ENCODE results near the gene MBNL1.

Gene MBNL1

GRCh38 chr3:152499791-152500385 is 231.2 kb downstream of the MBNL1 start:
- no peak for DNase-seq

DNA sequence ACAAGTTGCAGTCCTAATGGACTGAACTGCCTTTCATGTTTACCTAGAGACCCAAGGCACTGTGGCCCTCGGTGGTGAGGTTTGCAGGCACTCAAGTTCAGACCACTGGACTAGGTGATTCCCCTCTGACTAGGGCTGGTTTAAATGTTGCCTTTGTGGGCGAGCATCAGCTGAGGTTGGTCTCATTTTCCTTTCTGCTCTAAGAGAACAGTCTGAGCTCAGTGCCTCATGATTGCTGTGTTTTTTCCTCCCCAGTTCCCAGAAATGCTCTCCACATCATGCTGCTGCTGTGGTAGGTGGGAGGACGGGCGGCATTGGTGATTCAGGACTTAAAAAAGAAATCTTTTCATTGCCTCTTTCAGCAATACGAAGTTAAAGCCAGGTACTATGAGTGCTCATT is 237.2 kb downstream of the MBNL1 start:
- DNase-seq = no peak

- no peak for DNase-seq
These were observed 240.0 kb downstream of the MBNL1 start for GRCh38 chr3:152508705-152509104.

GRCh38 chr3:152511904-152512303 is 243.2 kb downstream of the MBNL1 start:
- DNase-seq = no peak

DNA sequence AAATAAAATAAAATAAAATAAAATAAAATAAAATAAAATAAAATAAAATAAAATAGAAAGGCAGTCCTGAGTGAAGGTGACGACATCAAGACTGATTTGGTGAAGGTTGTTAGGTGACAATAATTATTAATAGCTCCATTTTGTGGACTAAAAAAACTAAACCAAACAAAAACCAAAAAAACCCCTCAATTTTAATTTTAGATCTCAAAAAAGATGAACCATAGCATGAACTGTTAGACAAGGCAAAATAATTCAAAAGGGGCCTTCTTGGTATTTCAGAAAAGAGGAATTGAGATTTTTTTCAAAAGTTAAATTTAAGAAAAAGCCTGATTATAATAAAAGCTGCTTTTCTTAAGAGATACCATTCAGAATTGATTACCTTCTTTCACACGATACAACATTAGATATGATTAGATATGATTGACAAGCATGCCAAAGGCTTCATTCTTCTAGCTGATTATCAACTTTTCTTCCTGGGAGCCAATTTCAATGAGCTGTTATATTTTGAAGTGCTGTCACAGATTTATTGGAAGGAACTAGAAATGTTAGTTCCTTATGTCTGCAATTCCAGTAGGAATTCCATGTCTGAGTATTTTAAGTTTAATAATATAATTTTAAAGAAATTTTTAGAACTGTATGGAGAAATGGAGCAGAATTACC is 244.7 kb downstream of the MBNL1 start:
- no peak for DNase-seq

All from NCI-H1436 treated with DMSO at 0.1 percent for 48 hours (cell line).